HL-60/S4 (cell line): Measurements from ENCODE around the gene C18orf63.

Source experiments
- in situ Hi-C: fragments of 300-500 bp; cut with MboI; formaldehyde crosslinking; loops from 2 replicates; pipeline ENCODE4 v1.14.3; 2022; ENCODE audit warnings: low sequenced_read_pairs

C18orf63 gene

DNA sequence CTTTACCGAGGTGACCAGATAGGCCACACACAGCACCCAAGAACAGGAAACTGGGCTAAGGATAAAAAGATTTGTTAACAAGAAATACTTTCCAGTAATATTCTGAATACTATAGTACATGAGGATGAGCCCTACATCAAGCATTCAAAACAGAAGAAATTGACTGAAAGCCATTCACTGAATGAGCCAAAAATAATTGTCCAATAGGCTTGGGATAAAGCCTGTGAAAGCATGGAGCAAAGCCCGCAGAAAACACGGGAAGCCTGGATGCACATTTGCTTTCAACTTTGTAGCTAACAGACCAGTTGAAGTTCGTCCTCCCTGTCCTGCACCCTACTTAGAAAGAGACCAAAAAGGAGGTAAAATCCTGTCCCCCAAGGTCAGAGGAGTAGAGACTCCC lies 85.2 kb downstream of the C18orf63 start:
- in situ Hi-C loops: no loop called here

DNA sequence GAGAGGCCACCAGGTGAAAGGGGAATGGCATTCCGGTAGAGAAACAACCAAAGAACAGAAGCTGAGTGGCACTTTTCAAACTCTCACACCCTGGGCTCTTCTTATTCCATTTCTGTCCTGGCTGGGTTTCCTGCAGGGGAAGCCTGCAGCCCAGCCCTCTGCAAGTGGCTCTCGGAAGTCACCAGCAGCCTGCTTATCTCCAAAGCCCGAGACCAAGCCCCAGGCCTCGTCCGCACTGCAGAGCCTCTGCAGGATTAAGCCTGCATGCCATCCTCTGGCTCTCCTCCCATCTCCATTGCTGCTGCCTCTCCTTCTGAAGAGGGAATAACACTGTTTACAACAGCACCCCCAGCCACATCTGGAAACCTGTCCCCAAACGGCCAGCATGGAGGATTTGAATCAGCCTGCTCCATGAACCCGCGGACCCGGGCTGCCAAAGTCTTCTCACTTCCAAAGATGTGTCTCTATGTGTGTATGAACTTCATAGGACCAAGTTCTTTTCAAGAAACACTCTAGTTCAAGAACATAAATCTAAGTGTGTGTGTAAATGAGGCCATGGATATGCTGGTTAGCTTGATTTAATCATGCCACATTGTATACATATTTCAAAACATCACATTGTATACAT lies 87.3 kb downstream of the C18orf63 start:
- in situ Hi-C loops: no loop called here

GRCh38 chr18:74407888-74408287 lies 92.2 kb downstream of the C18orf63 start:
- in situ Hi-C loops: no loop called here
